ENCODE results near the gene HOXA10.

Gene HOXA10

DNA sequence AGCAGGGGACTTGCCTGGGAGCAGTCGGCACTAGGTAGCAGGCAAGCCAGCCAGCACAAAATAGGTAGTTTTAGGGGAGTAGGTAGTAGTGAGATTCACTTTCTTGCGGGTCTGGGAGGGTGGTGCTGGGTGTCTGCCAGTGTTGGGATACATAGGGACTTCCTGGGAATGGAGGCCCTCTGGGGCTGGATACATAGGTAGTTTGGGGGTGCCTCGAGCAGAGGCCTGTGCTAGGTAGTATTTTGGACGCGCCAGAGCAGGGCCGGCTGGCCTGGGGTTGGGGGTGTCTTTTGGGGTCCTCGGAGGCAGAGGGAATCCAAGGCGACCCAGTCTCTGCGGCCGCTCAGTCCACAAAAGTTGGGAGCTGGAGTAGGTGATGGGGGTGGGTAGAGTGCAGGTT lies 19.8 kb downstream of the HOXA10 start:
- TF ChIP-seq, protein P1, sequence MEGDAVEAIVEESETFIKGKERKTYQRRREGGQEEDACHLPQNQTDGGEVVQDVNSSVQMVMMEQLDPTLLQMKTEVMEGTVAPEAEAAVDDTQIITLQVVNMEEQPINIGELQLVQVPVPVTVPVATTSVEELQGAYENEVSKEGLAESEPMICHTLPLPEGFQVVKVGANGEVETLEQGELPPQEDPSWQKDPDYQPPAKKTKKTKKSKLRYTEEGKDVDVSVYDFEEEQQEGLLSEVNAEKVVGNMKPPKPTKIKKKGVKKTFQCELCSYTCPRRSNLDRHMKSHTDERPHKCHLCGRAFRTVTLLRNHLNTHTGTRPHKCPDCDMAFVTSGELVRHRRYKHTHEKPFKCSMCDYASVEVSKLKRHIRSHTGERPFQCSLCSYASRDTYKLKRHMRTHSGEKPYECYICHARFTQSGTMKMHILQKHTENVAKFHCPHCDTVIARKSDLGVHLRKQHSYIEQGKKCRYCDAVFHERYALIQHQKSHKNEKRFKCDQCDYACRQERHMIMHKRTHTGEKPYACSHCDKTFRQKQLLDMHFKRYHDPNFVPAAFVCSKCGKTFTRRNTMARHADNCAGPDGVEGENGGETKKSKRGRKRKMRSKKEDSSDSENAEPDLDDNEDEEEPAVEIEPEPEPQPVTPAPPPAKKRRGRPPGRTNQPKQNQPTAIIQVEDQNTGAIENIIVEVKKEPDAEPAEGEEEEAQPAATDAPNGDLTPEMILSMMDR (IDR thresholded peaks at IDR 0.05): no peak

DNA sequence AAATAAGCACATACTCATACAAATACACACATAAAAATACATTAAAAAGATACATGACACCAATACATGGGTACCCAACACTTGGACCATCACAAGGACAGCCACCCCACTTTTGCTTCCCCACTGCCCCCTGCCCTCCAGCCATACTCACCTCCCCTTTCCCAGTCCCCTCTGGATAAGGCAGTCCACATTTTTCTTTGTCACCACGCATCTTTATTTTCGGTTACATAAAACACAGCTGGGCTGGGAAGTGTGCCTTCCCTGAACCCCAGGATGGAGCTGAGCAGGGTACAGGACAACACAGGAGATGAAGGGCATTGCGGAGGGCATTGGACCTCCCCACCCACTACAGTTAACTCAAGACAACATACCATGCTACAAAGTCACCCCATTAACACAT lies 20.6 kb downstream of the HOXA10 start:
- TF ChIP-seq, protein P1 (IDR thresholded peaks at IDR 0.05): no peak

DNA sequence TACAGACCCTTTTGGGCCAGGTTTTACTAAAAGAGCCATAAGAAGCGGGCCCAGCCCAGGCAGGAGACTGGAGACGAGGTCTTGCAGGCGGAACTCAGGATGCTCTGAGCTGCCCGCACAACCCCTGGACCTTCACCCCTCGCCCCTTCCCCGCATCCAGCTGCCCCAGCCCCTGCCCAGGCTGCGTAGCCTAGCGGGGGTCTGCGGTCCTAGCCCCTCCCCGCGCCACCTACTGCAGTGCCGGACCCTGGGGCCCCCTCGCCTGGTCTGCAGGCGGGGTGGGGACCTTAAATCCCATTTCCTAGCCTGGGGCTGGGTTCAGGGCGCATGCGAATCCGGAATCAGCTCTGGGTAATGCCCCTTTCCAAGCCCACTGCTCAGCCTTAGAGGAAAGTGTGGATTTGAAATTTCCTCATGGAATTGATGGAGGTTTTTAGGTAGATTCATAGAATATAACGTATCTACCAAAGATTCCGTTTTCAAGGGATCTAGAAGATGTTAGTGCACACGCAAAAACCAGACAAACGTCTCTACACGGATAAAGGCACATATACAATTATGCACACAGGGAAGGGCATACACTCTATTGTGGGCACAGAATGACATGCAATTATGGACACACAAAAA lies 21.2 kb downstream of the HOXA10 start:
- TF ChIP-seq, protein P1 (IDR thresholded peaks at IDR 0.05): no peak

DNA sequence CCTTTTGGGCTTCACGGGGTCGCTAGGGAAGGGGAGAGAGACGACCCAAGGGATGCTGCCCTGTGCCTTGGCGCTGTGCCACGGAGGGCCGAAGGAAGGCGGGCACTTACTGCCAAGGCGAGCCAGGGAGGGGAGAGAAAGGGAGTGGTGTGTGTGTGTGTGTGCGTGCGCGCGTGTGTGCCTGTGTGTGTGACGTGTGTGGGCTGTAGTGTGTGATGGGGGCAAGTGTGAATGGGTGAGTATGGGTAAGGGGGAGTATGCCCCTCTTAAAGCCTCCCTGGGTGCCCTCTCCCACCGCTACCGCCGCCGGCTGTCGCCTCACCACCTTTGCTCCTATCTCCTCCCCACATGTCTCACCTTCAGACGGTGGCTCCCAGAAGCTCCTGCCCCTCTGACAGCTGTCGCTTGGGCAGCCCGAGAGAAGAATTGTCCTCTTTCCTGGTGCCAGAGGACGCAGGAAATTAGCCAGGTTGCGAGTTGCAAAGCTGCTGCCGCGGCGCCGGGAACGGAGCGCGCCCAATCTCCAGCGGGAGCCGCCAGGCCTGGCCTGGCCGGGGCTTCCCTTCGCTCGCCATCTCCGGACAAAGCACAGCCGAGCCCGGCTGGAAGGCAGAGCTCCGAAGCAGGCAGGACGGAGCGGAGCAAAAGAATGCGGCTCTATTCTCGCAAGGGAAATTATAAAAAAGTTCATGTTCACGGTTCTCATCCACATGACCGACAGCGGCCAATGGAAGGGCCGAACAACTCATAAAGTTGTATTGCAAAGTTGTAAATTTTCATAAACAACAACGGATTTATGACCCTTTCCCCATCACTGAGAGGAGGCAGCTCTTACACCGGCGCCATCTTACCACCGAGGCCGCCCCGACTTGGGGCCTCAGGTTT lies 21.9 kb downstream of the HOXA10 start, which contains the start of gene HOXA3:
Gene HOXA3, minus strand, starts transcription at position 653 of the 885 bp plus-strand sequence. CDS start 41,943 bp downstream, outside the sequence.
- TF ChIP-seq, protein P1 (IDR thresholded peaks at IDR 0.05): no peak

DNA sequence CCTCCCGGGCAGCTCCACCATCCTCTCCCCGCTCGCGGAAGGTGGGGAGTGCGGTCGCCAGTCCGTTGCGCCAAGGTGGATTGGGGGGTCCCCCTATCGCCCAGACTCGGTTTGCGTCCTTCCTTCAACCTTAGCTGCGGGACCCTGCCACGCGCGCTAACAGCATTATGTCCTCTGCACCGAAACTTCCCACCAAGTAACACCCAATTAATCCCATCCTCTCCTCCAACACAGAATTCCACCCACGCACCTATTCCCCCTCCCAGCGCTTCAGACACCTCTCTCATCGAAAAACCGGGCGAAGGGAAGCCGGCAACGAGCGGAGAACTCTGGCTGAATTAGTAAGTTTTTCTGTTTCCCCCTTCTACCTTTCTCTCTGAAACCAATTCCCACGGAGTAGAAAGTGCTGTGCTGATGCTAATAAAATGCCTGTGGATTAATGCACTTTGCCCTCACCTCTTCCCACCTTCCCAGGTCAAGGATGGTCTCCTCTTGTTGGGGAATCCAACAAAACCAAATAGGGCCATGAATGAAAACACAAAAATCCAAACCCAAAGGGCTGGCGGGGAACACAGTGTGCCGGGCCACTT lies 22.7 kb downstream of the HOXA10 start:
- TF ChIP-seq, protein P1 (IDR thresholded peaks at IDR 0.05): no peak

DNA sequence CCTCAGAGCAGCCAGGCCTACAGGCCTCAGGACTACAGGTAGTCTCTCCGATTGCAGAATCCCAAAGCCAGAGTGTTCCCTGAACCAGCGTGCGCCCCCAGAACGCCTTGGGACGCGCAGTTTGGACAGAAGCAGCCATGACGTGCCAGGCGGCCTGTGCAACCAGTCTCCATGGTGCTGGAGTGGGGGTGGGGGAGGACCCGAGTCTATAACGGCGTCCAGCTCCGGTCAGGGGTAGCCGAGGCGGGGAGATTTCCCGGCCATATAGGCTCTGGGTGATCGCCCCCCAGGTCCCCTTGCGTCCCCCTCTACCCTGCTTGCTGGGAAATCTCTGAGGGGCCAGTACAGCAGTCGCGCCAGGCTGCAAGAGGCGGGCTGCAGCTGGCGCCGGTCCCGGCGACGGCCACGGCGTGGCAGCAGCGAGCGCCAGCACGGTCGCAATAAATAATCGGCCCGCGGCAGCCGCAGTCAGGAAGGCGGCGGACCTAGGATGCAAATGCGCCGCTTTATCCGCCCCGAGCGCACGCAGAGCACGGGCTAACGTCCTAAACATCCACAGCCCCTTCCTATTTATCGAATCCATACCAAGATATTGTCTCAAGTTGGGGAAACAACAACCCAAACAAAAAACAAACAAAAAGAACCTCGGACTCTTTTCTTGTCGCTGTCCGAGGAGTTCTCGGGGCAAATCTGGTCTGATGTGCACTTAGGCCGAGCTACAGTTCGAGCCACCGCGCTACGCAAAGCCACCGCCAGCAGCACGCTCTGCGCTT lies 23.4 kb downstream of the HOXA10 start:
- TF ChIP-seq, protein P1 (IDR thresholded peaks at IDR 0.05): peak; percentile 92

Data from LNCAP (cell line).